Muscle layer of duodenum (tissue), 2 donors: Measurements from ENCODE around the gene MACROD1.
A peak's percentile ranks its signal among the peaks of the same experiment; 100 is the strongest.

ENCODE experiments used
- H3K27ac ChIP-seq: one replicate; pipeline ENCODE4 v1.7.0; 2013; ENCODE audit warnings: mild to moderate bottlenecking, low read length
- H3K27me3 ChIP-seq: one replicate; pipeline ENCODE4 v1.7.0; 2013; ENCODE audit warnings: low read depth, mild to moderate bottlenecking, control low read depth, low read length
- H3K36me3 ChIP-seq, 2 donors: one replicate each; pipeline ENCODE4 v1.7.0; 2013; ENCODE audit warnings: low read length in 2 of 2, control low read depth in 1 of 2, mild to moderate bottlenecking in 1 of 2; ENCODE audit not compliant: insufficient read depth in 2 of 2, control insufficient read depth in 1 of 2
- H3K4me1 ChIP-seq, 2 donors: one replicate each; pipeline ENCODE4 v1.7.0; 2013; ENCODE audit warnings: low read length in 2 of 2, mild to moderate bottlenecking in 2 of 2, control low read depth in 1 of 2, moderate library complexity in 1 of 2; ENCODE audit not compliant: insufficient read depth in 2 of 2, control insufficient read depth in 1 of 2
- H3K4me3 ChIP-seq, 2 donors: one replicate each; pipeline ENCODE4 v1.7.0; 2013; ENCODE audit warnings: low read length in 2 of 2, low read depth in 1 of 2, mild to moderate bottlenecking in 1 of 2
- H3K9me3 ChIP-seq, 2 donors: one replicate each; pipeline ENCODE4 v1.7.0; 2013; ENCODE audit warnings: low read length in 2 of 2, control low read depth in 1 of 2, mild to moderate bottlenecking in 1 of 2; ENCODE audit not compliant: control insufficient read depth in 1 of 2
- donor health status: healthy.

Gene MACROD1, protein sequence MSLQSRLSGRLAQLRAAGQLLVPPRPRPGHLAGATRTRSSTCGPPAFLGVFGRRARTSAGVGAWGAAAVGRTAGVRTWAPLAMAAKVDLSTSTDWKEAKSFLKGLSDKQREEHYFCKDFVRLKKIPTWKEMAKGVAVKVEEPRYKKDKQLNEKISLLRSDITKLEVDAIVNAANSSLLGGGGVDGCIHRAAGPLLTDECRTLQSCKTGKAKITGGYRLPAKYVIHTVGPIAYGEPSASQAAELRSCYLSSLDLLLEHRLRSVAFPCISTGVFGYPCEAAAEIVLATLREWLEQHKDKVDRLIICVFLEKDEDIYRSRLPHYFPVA

GRCh38 chr11:64165842-64166635 is at the start of gene MACROD1:
TSS of gene MACROD1 (minus strand) at chr11:64166113. CDS start at chr11:64165994, 119 bp downstream.
- Histone ChIP-seq H3K4me1 (peaks cover 0 to 16% of the 10 kb centered on the region in 2 donors), H3K4me3 (peak within 1 kb of the TSS; percentile 53 to 84), H3K27me3 (no peaks in the 10 kb centered on the region), H3K36me3 (no peaks in the 10 kb centered on the region), H3K27ac (no peak within 1 kb of the TSS), H3K9me3 (no peaks in the 10 kb centered on the region)

- Histone ChIP-seq H3K27ac (no peak overlapping the region), H3K4me3 (no peak overlapping the region), H3K36me3 (peaks cover 0 to 8% of the 10 kb centered on the region in 2 donors), H3K27me3 (no peaks in the 10 kb centered on the region), H3K9me3 (no peaks in the 10 kb centered on the region), H3K4me1 (peaks cover 0 to 5% of the 10 kb centered on the region in 2 donors)
Observed at GRCh38 chr11:64211181-64211872, 45.4 kb upstream of the MACROD1 start.

DNA sequence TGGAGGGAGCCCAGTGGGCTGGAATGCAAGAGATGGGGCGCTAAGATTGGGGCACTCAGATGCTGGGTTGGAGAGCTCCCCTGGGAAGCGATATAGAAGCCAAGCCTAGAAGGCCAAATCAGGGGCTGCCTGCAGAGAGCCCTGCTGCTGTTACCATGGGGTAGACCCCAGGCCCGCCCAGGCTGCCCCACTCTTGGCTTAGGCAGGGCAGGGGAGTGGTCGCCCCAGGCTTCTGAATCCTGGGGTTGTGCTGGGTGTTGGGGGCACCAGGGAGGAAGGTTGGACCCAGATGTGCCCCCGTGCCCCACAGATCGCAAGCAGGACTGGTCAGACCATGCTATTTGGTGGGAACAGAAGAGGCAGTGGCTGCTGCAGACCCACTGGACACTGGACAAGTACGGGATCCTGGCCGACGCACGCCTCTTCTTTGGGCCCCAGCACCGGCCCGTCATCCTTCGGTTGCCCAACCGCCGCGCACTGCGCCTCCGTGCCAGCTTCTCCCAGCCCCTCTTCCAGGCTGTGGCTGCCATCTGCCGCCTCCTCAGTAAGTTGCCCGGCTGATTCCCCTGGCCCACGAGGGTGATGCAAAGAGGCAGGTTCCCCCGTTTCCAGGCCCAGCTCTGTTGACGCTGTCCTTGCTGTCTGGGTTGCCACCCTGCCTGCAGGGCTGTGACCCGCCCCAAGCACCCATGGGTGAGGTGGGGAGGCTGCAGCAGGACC is 44.5 kb upstream of the MACROD1 start:
- Histone ChIP-seq H3K4me1 (peaks cover 0 to 5% of the 10 kb centered on the region in 2 donors), H3K36me3 (peaks cover 0 to 15% of the 10 kb centered on the region in 2 donors), H3K27ac (no peak overlapping the region), H3K9me3 (no peaks in the 10 kb centered on the region), H3K4me3 (no peak overlapping the region), H3K27me3 (no peaks in the 10 kb centered on the region)

DNA sequence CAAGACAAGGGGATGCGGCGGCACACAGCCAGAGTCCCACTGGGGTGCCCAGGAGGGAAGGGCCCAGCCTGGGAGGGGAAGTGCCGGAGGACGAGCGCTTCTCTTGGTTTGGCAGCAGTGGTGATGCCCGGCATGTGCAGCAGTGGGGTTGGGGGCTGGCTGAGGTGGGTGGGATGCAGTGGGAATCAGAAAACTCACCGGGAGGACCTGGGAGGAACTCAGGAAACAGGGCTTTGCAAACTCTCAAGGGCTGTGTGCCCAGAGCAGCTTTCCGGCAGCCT is 43.6 kb upstream of the MACROD1 start:
- H3K9me3 ChIP-seq = no peaks in the 10 kb centered on the region
- H3K4me1 ChIP-seq = peaks cover 0 to 9% of the 10 kb centered on the region in 2 donors
- no peak overlapping the region for H3K4me3 ChIP-seq
- peaks cover 0 to 17% of the 10 kb centered on the region in 2 donors for H3K36me3 ChIP-seq
- H3K27me3 ChIP-seq = no peaks in the 10 kb centered on the region
- H3K27ac ChIP-seq = no peak overlapping the region

DNA sequence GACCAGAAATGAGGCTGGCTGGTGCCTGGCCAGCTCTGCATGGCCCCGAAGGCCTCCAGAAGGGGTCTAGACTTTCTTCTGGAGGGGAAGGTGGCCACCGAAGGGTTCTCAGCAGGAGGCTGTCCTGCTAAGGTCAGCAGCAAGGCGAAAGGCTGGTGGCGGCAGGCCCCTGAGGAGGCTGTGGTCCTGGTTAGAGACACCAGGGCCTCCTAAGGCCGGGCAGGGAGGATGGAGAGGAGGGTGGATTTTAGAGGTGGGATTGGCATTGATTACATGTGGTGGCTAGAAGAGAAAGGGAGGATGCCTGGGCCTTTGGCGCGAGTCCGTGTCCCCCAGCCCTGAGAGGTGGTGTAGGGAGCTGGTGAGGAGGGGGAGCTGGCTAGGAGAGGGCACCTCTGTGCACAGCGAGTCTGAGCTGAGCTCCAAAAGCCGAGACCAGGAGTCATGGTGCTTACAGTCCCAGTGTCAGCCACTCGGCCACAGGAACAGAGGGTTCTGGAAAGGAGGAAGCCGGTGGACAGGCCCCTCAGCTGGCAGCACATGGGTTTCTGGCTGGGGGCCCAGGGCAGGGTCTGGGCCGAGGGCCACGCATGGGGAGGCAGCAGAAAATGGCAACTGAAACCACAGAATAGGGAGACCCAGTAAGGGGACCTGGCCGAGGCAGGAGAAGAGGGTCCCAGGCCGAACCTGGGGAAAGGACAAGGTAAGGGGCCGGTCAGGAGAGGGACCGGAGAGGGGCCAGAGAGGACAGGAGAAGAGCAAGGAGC is 43.1 kb upstream of the MACROD1 start:
- Histone ChIP-seq H3K4me1 (peaks cover 3 to 14% of the 10 kb centered on the region in 2 donors), H3K27ac (no peak overlapping the region), H3K9me3 (no peaks in the 10 kb centered on the region), H3K4me3 (no peak overlapping the region), H3K36me3 (peaks cover 3 to 23% of the 10 kb centered on the region in 2 donors), H3K27me3 (no peaks in the 10 kb centered on the region)

- Histone ChIP-seq H3K27ac (peak overlapping the region; percentile 90), H3K36me3 (peaks cover 10 to 30% of the 10 kb centered on the region in 2 donors), H3K9me3 (no peaks in the 10 kb centered on the region), H3K27me3 (no peaks in the 10 kb centered on the region), H3K4me1 (peaks cover 3 to 15% of the 10 kb centered on the region in 2 donors), H3K4me3 (peak overlapping the region; percentile 56 to 67)
Observed at GRCh38 chr11:64208086-64208795, 42.3 kb upstream of the MACROD1 start.

GRCh38 chr11:64207256-64208085 is 41.6 kb upstream of the MACROD1 start:
- peaks cover 3 to 15% of the 10 kb centered on the region in 2 donors for H3K4me1 ChIP-seq
- no peaks in the 10 kb centered on the region for H3K9me3 ChIP-seq
- H3K27me3 ChIP-seq = no peaks in the 10 kb centered on the region
- H3K36me3 ChIP-seq = peaks cover 18 to 38% of the 10 kb centered on the region in 2 donors
- peak overlapping the region; percentile 90 for H3K27ac ChIP-seq
- peak overlapping the region; percentile 56 to 67 for H3K4me3 ChIP-seq

- peak within 1 kb of the TSS; percentile 90 for H3K27ac ChIP-seq
- H3K36me3 ChIP-seq = peaks cover 23 to 43% of the 10 kb centered on the region in 2 donors
- H3K4me1 ChIP-seq = peaks cover 3 to 15% of the 10 kb centered on the region in 2 donors
- peak within 1 kb of the TSS; percentile 56 to 67 for H3K4me3 ChIP-seq
- no peaks in the 10 kb centered on the region for H3K27me3 ChIP-seq
- no peaks in the 10 kb centered on the region for H3K9me3 ChIP-seq
Observed at GRCh38 chr11:64206457-64207255, 40.7 kb upstream of the MACROD1 start, which contains the start of gene FERMT3. TSS of gene FERMT3 (plus strand) at chr11:64206721. CDS start at chr11:64207365, 644 bp downstream.

GRCh38 chr11:64204464-64204989 is 38.6 kb upstream of the MACROD1 start:
- peaks cover 38 to 63% of the 10 kb centered on the region in 2 donors for H3K36me3 ChIP-seq
- no peaks in the 10 kb centered on the region for H3K9me3 ChIP-seq
- H3K4me1 ChIP-seq = peaks cover 3 to 15% of the 10 kb centered on the region in 2 donors
- H3K27me3 ChIP-seq = no peaks in the 10 kb centered on the region
- H3K27ac ChIP-seq = no peak overlapping the region
- H3K4me3 ChIP-seq = no peak overlapping the region
